Neural cell (in vitro differentiated cells): ENCODE data around the gene ARHGAP20. TPM values are rescaled to one million over a fixed set of nuclear protein-coding genes. Genes with fewer than 3 reads are reported as not detected.

Source experiments
- H2AFZ ChIP-seq: fragments of 200-600, 300-800 bp; sonication (generic), shearing (Covaris generic); 2 replicates; pipeline ENCODE4 v1.6.0; 2014; ENCODE audit warnings: low read depth, mild to moderate bottlenecking, antibody characterized with exemption, low read length, moderate library complexity
- H3F3A ChIP-seq: fragments of 200-600 bp; shearing (Covaris generic); 2 replicates; pipeline ENCODE4 v1.6.1; 2016; ENCODE audit warnings: mild to moderate bottlenecking, moderate library complexity, mixed read lengths, antibody characterized with exemption, low read length; ENCODE audit not compliant: insufficient read depth, poor library complexity, severe bottlenecking
- H3K27ac ChIP-seq: fragments of 200-600, 300-800 bp; sonication (generic), shearing (Covaris generic); 2 replicates; pipeline ENCODE4 v1.5.1; 2014; ENCODE audit warnings: mild to moderate bottlenecking, low read length, moderate library complexity
- H3K27me3 ChIP-seq: fragments of 300-800, 200-600 bp; sonication (generic), shearing (Covaris generic); 2 replicates; pipeline ENCODE4 v1.6.0; 2014; ENCODE audit warnings: mild to moderate bottlenecking, low read depth, low read length, moderate library complexity; ENCODE audit not compliant: insufficient read depth
- H3K36me3 ChIP-seq: fragments of 300-800, 200-600 bp; sonication (generic), shearing (Covaris generic); 2 replicates; pipeline ENCODE4 v1.5.1; 2014; ENCODE audit warnings: mild to moderate bottlenecking, antibody characterized with exemption, low read length, moderate library complexity; ENCODE audit not compliant: insufficient read depth
- H3K4me2 ChIP-seq: fragments of 300-800, 200-600 bp; sonication (generic), shearing (Covaris generic); 2 replicates; pipeline ENCODE4 v1.6.0; 2014; ENCODE audit warnings: mild to moderate bottlenecking, low read length
- H3K4me3 ChIP-seq: fragments of 300-800, 200-600 bp; sonication (generic), shearing (Covaris generic); 2 replicates; pipeline ENCODE4 v1.5.1; 2014; ENCODE audit warnings: mild to moderate bottlenecking, low read length, moderate library complexity
- H3K79me2 ChIP-seq: fragments of 200-600 bp; shearing (Covaris generic); replicated peaks from 2 replicates; pipeline ENCODE4 v1.6.0; 2014; ENCODE audit warnings: mild to moderate bottlenecking, low read length, moderate library complexity; ENCODE audit not compliant: insufficient read depth
- H3K9ac ChIP-seq: fragments of 300-800, 200-600 bp; sonication (generic), shearing (Covaris generic); 2 replicates; pipeline ENCODE4 v1.6.1; 2016; ENCODE audit warnings: mild to moderate bottlenecking, low read length, mixed read lengths
- H3K9me2 ChIP-seq: fragments of 200-600 bp; shearing (Covaris generic); 2 replicates; pipeline ENCODE4 v1.6.1; 2016; ENCODE audit warnings: mild to moderate bottlenecking, low read length, mixed read lengths; ENCODE audit not compliant: insufficient read depth
- H3K9me3 ChIP-seq: fragments of 200-600, 300-800 bp; sonication (generic), shearing (Covaris generic); 2 replicates; pipeline ENCODE4 v1.6.1; 2016; ENCODE audit warnings: mild to moderate bottlenecking, mixed run types, low read length, moderate library complexity, mixed read lengths
- H4K20me1 ChIP-seq: fragments of 200-600 bp; shearing (Covaris generic); 2 replicates; pipeline ENCODE4 v1.6.1; 2016; ENCODE audit warnings: mild to moderate bottlenecking, mixed run types; ENCODE audit not compliant: insufficient read depth
- EP300 ChIP-seq: fragments of 450-650 bp; conservative IDR thresholded peaks from 2 replicates; pipeline ENCODE4 v1.6.1; 2014; ENCODE audit warnings: antibody characterized with exemption, mild to moderate bottlenecking, moderate library complexity; ENCODE audit not compliant: poor library complexity, severe bottlenecking
- EZH2 ChIP-seq: fragments of 200-600, 300-800 bp; shearing (Covaris generic), sonication (generic); IDR thresholded peaks from 2 replicates; pipeline ENCODE4 v1.6.1; 2014; ENCODE audit warnings: antibody characterized with exemption, low read length, borderline replicate concordance, mild to moderate bottlenecking; ENCODE audit not compliant: insufficient read depth, poor library complexity, severe bottlenecking
- MXI1 ChIP-seq: fragments of 450-650 bp; conservative IDR thresholded peaks from 2 replicates; pipeline ENCODE4 v1.6.1; 2014; ENCODE audit warnings: antibody characterized with exemption, mild to moderate bottlenecking; ENCODE audit not compliant: poor library complexity, severe bottlenecking
- POLR2AphosphoS5 ChIP-seq: IDR thresholded peaks from 2 replicates; pipeline ENCODE4 v1.6.1; 2012
- RAD21 ChIP-seq: fragments of 450-650 bp; conservative IDR thresholded peaks from 2 replicates; pipeline ENCODE4 v1.6.1; 2014; ENCODE audit warnings: antibody characterized with exemption, mild to moderate bottlenecking, moderate library complexity
- SMC3 ChIP-seq: fragments of 450-650 bp; conservative IDR thresholded peaks from 2 replicates; pipeline ENCODE4 v1.6.1; 2014; ENCODE audit warnings: antibody characterized with exemption, mild to moderate bottlenecking, moderate library complexity; ENCODE audit not compliant: poor library complexity
- TAF1 ChIP-seq: IDR thresholded peaks from 2 replicates; pipeline ENCODE4 v1.6.1; 2012; ENCODE audit warnings: low read depth
- polyA plus RNA-seq: library from polyadenylated mRNA; depleted of rRNA; stranded (reverse); fragments of >200 nt; gene quantifications from 2 replicates; pipeline ENCODE4 v1.2.3, GENCODE V29; 2014
- TF ChIP-seq, protein P1 (sequence below): IDR thresholded peaks from 2 replicates; pipeline ENCODE4 v1.6.1; 2012; ENCODE audit warnings: borderline replicate concordance
- TF ChIP-seq, protein P2 (sequence below): fragments of 450-650 bp; IDR thresholded peaks from 2 replicates; pipeline ENCODE4 v1.5.1; 2014; ENCODE audit warnings: antibody characterized with exemption, mild to moderate bottlenecking, moderate library complexity; ENCODE audit not compliant: poor library complexity, severe bottlenecking

The ARHGAP20 gene
- polyA plus RNA-seq, 1 donor from 2014 or later, result 1.2 TPM

DNA sequence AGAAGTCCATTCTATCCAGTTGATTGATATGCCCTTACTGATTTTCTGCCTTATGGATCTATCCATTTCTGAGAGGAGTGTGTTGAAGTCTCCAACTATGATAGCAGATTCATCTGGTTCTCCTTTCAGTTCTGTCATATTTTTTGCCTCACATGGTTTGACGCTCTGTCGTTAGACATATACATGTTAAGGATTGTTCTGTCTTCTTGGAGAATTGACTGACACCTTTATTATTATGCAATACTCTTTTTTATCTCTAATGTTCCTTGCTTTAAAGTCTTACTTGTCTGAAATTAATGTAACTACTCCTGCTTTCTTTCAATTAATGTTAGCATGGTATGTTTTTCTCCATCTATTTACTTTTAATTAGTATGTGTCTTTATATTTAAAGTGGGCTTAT is 12.1 kb upstream of the ARHGAP20 start:
- Histone ChIP-seq H3K27ac (no peak overlapping the region), H3K27me3 (no peaks in the 10 kb centered on the region), H4K20me1 (no peaks in the 10 kb centered on the region), H3K9me3 (no peaks in the 10 kb centered on the region), H2AFZ (no peak overlapping the region), H3K36me3 (no peaks in the 10 kb centered on the region), H3K4me3 (no peak overlapping the region), H3K9me2 (no peaks in the 10 kb centered on the region), H3K4me2 (no peak overlapping the region), H3K9ac (no peak overlapping the region), H3F3A (no peaks in the 10 kb centered on the region), H3K79me2 (no peaks in the 10 kb centered on the region)
- TF ChIP-seq EZH2 (no peak), SMC3 (no peak), RAD21 (no peak), MXI1 (no peak), POLR2AphosphoS5 (no peak), EP300 (peak; percentile 71)
- TF ChIP-seq, protein P1, sequence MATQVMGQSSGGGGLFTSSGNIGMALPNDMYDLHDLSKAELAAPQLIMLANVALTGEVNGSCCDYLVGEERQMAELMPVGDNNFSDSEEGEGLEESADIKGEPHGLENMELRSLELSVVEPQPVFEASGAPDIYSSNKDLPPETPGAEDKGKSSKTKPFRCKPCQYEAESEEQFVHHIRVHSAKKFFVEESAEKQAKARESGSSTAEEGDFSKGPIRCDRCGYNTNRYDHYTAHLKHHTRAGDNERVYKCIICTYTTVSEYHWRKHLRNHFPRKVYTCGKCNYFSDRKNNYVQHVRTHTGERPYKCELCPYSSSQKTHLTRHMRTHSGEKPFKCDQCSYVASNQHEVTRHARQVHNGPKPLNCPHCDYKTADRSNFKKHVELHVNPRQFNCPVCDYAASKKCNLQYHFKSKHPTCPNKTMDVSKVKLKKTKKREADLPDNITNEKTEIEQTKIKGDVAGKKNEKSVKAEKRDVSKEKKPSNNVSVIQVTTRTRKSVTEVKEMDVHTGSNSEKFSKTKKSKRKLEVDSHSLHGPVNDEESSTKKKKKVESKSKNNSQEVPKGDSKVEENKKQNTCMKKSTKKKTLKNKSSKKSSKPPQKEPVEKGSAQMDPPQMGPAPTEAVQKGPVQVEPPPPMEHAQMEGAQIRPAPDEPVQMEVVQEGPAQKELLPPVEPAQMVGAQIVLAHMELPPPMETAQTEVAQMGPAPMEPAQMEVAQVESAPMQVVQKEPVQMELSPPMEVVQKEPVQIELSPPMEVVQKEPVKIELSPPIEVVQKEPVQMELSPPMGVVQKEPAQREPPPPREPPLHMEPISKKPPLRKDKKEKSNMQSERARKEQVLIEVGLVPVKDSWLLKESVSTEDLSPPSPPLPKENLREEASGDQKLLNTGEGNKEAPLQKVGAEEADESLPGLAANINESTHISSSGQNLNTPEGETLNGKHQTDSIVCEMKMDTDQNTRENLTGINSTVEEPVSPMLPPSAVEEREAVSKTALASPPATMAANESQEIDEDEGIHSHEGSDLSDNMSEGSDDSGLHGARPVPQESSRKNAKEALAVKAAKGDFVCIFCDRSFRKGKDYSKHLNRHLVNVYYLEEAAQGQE, result no peak
- TF ChIP-seq, protein P2, sequence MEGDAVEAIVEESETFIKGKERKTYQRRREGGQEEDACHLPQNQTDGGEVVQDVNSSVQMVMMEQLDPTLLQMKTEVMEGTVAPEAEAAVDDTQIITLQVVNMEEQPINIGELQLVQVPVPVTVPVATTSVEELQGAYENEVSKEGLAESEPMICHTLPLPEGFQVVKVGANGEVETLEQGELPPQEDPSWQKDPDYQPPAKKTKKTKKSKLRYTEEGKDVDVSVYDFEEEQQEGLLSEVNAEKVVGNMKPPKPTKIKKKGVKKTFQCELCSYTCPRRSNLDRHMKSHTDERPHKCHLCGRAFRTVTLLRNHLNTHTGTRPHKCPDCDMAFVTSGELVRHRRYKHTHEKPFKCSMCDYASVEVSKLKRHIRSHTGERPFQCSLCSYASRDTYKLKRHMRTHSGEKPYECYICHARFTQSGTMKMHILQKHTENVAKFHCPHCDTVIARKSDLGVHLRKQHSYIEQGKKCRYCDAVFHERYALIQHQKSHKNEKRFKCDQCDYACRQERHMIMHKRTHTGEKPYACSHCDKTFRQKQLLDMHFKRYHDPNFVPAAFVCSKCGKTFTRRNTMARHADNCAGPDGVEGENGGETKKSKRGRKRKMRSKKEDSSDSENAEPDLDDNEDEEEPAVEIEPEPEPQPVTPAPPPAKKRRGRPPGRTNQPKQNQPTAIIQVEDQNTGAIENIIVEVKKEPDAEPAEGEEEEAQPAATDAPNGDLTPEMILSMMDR, result no peak

DNA sequence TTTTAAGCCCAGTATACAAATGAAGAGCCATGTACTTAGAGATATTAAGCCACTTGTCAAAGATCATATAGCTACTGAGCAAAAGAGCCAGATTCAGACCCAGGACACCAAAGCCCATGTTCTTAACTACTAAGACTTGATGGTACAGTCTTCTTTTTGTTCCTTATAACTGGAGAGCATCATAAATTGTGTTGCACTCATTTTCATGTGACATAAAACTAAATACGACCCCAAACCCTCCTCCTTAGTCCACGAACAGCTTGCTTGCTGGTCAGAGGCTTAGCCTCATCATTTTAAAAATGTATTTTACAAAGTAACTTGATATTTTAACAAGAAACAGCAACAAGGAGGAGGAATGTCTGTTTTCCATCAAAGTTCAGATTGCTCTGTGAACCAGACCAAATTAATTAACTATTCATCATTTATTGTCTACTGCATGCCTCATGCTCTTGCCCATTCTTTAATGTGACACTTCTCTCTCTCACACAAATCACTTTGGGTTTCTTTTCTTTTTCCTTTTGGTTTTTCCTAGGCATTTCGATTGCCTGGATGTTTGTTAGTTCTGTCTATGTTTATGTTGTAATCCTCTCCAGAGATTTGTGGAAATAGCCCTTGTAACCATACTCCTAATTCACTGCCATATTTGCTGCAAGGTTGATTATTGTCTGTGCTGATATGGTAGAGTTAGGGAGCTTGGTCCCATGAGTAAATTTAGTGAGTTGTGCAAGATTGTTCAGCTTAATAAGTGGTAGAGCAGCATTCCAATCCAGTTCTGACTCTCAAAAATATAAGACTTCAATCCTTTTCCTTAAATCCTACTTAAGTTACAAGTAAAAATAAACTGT is 8.4 kb upstream of the ARHGAP20 start:
- H3K9ac ChIP-seq, result no peak overlapping the region
- peaks cover 10% of the 10 kb centered on the region for H3K27me3 ChIP-seq
- no peak overlapping the region for H3K4me3 ChIP-seq
- no peak for TF ChIP-seq RAD21
- H3K27ac ChIP-seq, result no peak overlapping the region
- no peak overlapping the region for H2AFZ ChIP-seq
- H3K4me2 ChIP-seq, result no peak overlapping the region
- no peaks in the 10 kb centered on the region for H3K9me3 ChIP-seq
- H3F3A ChIP-seq, result no peaks in the 10 kb centered on the region
- H3K79me2 ChIP-seq, result no peaks in the 10 kb centered on the region
- H3K9me2 ChIP-seq, result no peaks in the 10 kb centered on the region
- H3K36me3 ChIP-seq, result no peaks in the 10 kb centered on the region
- no peaks in the 10 kb centered on the region for H4K20me1 ChIP-seq

DNA sequence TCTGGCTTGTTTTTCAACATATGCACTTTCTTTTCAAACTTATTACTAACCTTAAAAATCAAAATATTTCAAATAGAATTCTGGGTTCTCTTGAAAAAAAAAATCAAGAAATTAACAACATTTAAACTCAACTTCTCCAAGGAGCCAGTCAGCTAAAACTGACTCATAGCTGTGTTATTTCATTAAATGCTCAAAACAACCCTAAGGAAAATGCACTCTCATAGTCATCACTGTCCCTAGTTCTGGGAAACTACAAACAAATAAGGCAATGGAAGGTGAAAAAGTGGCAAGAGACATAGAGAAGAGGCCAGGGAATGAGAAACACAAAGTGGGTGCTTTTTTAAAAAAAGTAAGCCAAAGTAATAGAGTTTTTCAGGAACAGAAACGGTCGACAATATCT is 4.1 kb upstream of the ARHGAP20 start:
- Histone ChIP-seq H3K79me2 (no peaks in the 10 kb centered on the region), H3K9me3 (no peaks in the 10 kb centered on the region), H3K9ac (no peak overlapping the region), H3F3A (no peaks in the 10 kb centered on the region), H3K4me3 (no peak overlapping the region), H3K4me2 (no peak overlapping the region), H3K36me3 (no peaks in the 10 kb centered on the region), H3K27ac (no peak overlapping the region), H4K20me1 (no peaks in the 10 kb centered on the region), H3K27me3 (peaks cover 41% of the 10 kb centered on the region), H2AFZ (no peak overlapping the region), H3K9me2 (no peaks in the 10 kb centered on the region)
- TF ChIP-seq SMC3 (no peak), EZH2 (no peak), TAF1 (no peak), EP300 (no peak), RAD21 (no peak), MXI1 (no peak), POLR2AphosphoS5 (no peak)
- TF ChIP-seq, protein P1, result no peak
- TF ChIP-seq, protein P2, result no peak
